Mucosa of descending colon (tissue), 3 donors: Measurements from ENCODE around the gene ULBP1. TPM values are rescaled to one million over a fixed set of nuclear protein-coding genes. Genes with fewer than 3 reads are reported as not detected.
"Not testable (repeated sequence)": the region's sequence is repeated elsewhere in the genome, so short reads cannot be mapped to it uniquely, and the experiment has no call there.

ENCODE experiments used
- ATAC-seq: fragments of 200-7000 bp; cut with Tn5 transposase; one replicate; pipeline ENCODE4 v1.9.1; 2020; ENCODE audit warnings: mild to moderate bottlenecking, moderate library complexity
- DNase-seq, 3 donors: peaks; one replicate each; pipeline ENCODE4 v3.0.0-alpha.2; 2020
- H3K36me3 ChIP-seq: fragments of 200-600 bp; one replicate; pipeline ENCODE4 v1.8.0; 2021; ENCODE audit warnings: low read depth, mild to moderate bottlenecking
- H3K4me1 ChIP-seq: fragments of 200-600 bp; one replicate; pipeline ENCODE4 v1.8.0; 2021; ENCODE audit warnings: low read depth, mild to moderate bottlenecking
- H3K4me3 ChIP-seq: fragments of 200-600 bp; one replicate; pipeline ENCODE4 v1.8.0; 2021; ENCODE audit warnings: mild to moderate bottlenecking
- H3K9me3 ChIP-seq: fragments of 200-600 bp; one replicate; pipeline ENCODE4 v1.8.0; 2021; ENCODE audit warnings: mild to moderate bottlenecking
- intact Hi-C, 2 donors: fragments of 100-400 bp; cut with DNase I in 1 of 2; cut with micrococcal nuclease in 1 of 2; formaldehyde crosslinking; loops; one replicate each; pipeline versions ENCODE4 v1.11.0 to v1.11.1; 2022; cut with DNase I, micrococcal nuclease
- total RNA-seq, 3 donors: library from RNA; stranded (reverse); fragmentation: NEBNext Ultra II Directional in 2 of 3; extraction: Animal tissue kit (Norgen Biotek cat#: 25700) in 2 of 3; gene quantifications; one replicate each; pipeline versions ENCODE4 v1.2.1 to v1.2.4, GENCODE V29; 2021 to 2023
- TF ChIP-seq, protein P1 (sequence below): fragments of 200-600 bp; IDR thresholded peaks from one replicate; pipeline ENCODE4 v1.8.0; 2022; ENCODE audit warnings: antibody characterized with exemption, mild to moderate bottlenecking
- donor health status: DM: no; HTN: no; CAD: no; lungs with moderate emphysema.
- donor health status: DM: no; HTN: no; CAD: no.
- donor health status: DM: no; HTN: yes; CAD: no.

ULBP1 gene
- total RNA-seq, 3 donors from 2014 or later, result not detected

- DNase-seq (no peak), ATAC-seq (no peak)
- intact Hi-C loops, result no loop called here
- H3K4me1 ChIP-seq, result peaks cover 16% of the 10 kb centered on the region
- no peaks in the 10 kb centered on the region for H3K9me3 ChIP-seq
- TF ChIP-seq, protein P1, sequence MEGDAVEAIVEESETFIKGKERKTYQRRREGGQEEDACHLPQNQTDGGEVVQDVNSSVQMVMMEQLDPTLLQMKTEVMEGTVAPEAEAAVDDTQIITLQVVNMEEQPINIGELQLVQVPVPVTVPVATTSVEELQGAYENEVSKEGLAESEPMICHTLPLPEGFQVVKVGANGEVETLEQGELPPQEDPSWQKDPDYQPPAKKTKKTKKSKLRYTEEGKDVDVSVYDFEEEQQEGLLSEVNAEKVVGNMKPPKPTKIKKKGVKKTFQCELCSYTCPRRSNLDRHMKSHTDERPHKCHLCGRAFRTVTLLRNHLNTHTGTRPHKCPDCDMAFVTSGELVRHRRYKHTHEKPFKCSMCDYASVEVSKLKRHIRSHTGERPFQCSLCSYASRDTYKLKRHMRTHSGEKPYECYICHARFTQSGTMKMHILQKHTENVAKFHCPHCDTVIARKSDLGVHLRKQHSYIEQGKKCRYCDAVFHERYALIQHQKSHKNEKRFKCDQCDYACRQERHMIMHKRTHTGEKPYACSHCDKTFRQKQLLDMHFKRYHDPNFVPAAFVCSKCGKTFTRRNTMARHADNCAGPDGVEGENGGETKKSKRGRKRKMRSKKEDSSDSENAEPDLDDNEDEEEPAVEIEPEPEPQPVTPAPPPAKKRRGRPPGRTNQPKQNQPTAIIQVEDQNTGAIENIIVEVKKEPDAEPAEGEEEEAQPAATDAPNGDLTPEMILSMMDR, result no peak
- H3K4me3 ChIP-seq, result no peak overlapping the region
- no peaks in the 10 kb centered on the region for H3K36me3 ChIP-seq
Measured at GRCh38 chr6:149936743-149937142, 27.0 kb upstream of the ULBP1 start.

DNA sequence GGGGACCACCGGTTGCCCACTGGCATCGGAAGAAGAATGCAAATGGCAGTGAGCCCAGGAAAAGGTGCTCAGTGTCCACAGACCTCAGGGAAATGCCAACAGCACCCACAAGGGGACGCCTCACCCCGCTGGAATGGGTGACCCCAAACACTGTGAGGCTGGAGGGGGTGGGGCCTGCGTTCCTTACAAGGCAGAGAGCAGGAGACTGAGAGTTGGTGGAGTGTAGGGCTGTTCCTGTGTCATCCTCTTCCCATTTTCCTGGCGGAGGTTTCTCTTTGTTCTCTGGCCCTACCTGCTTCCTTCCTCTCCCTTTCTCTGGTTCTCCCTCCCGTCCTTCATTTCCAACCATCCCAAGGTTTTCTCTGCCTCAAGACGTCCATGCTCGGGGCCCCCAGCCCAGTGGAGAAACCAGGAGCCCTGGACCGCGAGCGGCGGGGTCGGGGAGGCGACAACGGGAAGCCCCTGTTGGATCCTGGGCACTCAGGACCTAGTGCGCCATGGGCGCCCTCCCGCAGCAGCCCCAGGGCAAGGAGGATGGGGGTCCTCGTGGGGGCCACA lies 25.7 kb upstream of the ULBP1 start:
- H3K4me3 ChIP-seq, intact Hi-C loops, H3K36me3 ChIP-seq, DNase-seq, H3K9me3 ChIP-seq: not testable (repeated sequence)
- peak; percentile 38 for ATAC-seq
- H3K4me1 ChIP-seq, result peaks cover 23% of the 10 kb centered on the region

DNA sequence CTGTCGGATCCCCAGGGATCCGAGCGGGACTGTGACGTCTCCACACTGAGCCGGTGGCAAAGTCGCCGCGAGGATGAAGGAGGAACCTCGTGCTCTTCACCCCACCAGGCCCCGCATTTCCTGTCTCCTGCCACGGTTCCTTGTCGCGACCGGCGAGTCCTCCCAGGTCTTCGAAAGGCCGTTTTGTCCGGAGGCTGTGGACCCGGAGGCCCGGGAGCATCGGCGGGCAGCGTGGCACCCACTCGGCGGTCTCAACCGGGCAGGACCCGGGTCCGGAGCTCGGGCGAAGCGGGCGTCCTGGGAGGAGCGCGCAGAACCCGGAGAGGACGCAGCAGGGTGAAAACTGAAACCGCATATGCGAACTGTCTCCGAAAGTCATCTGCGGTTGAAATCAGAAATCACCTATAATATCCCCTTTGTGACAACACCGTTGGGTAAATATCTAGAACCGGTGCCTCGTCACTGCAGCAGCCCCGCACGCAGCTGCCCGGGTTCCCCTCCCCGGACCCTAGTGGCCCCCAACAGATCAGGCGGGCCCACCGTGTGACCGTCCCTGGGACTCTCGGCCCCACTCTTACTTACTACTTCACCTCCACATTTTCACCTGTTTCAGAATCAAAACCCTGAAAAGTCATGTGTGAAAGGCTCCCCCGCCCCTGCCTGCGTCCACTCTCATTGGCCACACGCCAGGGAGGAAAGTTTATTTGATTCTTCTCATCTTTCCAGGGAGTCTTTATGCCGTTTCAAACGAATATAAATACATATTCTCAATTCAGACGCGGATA lies 25.0 kb upstream of the ULBP1 start:
- ATAC-seq (peak; percentile 9), DNase-seq (no peak)
- Histone ChIP-seq H3K36me3 (no peaks in the 10 kb centered on the region), H3K4me1 (peaks cover 23% of the 10 kb centered on the region), H3K4me3 (no peak overlapping the region), H3K9me3 (no peaks in the 10 kb centered on the region)
- intact Hi-C loops, result no loop called here
- TF ChIP-seq, protein P1, result no peak

DNA sequence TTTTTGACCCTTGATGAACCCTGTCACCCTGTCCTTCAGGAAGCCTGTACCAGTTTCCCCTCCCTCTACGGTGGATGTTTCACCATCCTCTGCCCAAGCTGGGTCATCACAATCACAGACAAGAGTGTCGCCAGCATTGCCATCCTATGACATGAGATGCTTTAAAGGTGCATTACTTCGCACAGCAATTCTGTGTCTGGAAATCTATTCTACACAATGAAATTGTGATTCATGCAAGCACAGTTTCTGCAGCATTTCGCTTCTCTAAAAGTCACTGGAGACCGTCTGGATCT lies 24.4 kb upstream of the ULBP1 start:
- Histone ChIP-seq H3K36me3 (no peaks in the 10 kb centered on the region), H3K4me3 (no peak overlapping the region), H3K9me3 (no peaks in the 10 kb centered on the region), H3K4me1 (peaks cover 23% of the 10 kb centered on the region)
- intact Hi-C loops, result no loop called here
- no peak for ATAC-seq
- TF ChIP-seq, protein P1, result no peak
- DNase-seq, result no peak

DNA sequence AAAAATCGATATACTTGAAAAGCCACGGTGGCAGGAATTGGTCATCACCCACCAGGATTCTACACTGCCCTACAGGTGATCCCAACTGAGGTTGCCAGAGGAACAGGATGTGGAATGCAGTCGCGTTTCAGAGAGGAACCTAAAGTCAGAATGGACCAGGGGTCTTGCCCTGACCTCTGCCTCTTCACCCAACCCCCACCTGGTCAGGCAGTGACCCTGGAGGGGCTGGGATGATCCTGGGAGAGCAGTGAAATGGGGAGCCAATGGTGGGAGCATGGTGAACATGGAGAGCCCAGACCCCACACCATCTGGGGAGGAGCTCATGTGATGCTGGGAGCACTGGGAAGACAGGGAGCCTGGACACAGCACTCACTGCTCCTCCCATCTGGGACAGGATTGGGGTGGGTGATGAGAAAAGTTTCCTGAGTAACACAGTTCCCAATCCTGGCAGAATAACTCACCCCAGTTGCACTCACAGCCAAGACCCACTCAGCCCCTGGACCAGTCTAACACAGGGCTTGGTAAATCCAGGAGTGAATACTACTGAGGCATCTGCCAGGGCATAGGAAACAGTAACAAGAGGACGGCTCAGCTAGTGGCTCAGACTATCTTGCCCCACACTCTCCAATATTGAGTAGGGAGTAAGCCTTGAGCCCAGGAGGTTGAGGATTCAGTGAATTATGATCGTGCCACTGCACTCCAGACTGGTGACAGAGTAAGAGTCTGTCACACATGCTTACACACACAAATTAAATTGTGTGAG lies 23.7 kb upstream of the ULBP1 start:
- Histone ChIP-seq H3K9me3 (no peaks in the 10 kb centered on the region), H3K4me1 (peaks cover 23% of the 10 kb centered on the region), H3K36me3 (no peaks in the 10 kb centered on the region), H3K4me3 (no peak overlapping the region)
- ATAC-seq, result no peak
- TF ChIP-seq, protein P1, result no peak
- intact Hi-C loops, result no loop called here
- no peak for DNase-seq

DNA sequence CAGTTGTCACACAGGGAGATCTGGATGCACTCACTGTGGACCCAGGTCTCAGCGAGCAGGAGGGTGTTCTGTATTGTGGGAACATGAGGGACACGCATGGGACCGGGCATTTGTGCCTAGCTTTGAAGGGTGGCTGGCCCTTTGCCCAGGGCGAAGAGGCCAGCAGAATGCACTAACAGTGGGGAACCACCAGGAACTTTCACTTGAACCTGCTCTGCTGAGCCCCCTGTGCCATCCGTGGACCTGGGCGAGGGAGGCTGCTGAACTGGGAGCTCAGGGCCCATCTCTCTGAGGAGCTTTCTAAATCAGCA lies 23.1 kb upstream of the ULBP1 start:
- no peak for DNase-seq
- no peak overlapping the region for H3K4me3 ChIP-seq
- TF ChIP-seq, protein P1, result no peak
- H3K9me3 ChIP-seq, result no peaks in the 10 kb centered on the region
- no peaks in the 10 kb centered on the region for H3K36me3 ChIP-seq
- ATAC-seq, result no peak
- H3K4me1 ChIP-seq, result peaks cover 23% of the 10 kb centered on the region
- intact Hi-C loops, result no loop called here
